Measurements from ENCODE around the gene PLPP1.

DNA sequence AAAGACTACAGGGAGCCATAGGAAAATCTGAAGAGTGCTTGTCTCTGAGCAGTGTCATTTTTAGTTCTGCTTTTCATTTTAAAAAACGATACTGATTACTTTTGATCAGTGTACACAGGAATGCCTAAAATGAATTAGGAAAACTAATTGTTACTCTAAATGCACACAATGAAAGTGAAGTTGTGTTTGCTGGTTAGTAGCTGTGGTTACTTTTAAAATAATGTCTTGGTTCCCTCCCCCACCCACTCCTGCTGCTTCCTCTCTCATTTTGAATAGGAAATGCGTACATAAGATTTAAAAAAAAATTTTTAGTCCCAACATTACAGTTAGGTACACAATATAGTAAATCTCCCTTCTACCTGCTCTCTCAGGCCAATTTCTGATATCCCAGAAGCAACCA, 47.5 kb upstream of the PLPP1 start:
- TF ChIP-seq CTCF (IDR thresholded peaks at IDR 0.05): no peak
- no peak for TF ChIP-seq EZH2 (IDR thresholded peaks at IDR 0.05; ENCODE audit: borderline replicate concordance, insufficient read depth, low read depth, low read length, poor library complexity, severe bottlenecking)
